HCT116 (cell line): ENCODE results near the gene KCNG1. TPM values are rescaled to one million over a fixed set of nuclear protein-coding genes. Genes with fewer than 3 reads are reported as not detected.

ENCODE experiments used
- ATAC-seq: fragments of 200-7000 bp; cut with Tn5 transposase; 2 replicates; pipeline ENCODE4 v1.9.1; 2020; ENCODE audit warnings: mild to moderate bottlenecking, moderate library complexity
- BruUV-seq: library from RNA; stranded (reverse); fragments of 400-500 nt; replicated peaks from 2 replicates; lab custom pipeline; 2021; lab: Mats Ljungman, UMichigan
- CTCF ChIA-PET: fragments of 300-600 bp; sonication (Branson Sonifier 250); formaldehyde crosslinking; loops from one replicate; lab custom pipeline; 2021; ENCODE audit warnings: antibody characterized with exemption; lab: Charles Lee
- POLR2A ChIA-PET: fragments of 300-600, 350-600 bp; sonication (Branson Sonifier 250); formaldehyde crosslinking; loops from one replicate; lab custom pipeline; 2021; ENCODE audit warnings: antibody characterized with exemption; lab: Charles Lee
- RAD21 ChIA-PET, 2 experiments: fragments of 300-600 bp; sonication (Branson Sonifier 250); formaldehyde crosslinking; loops; one replicate each; lab custom pipeline; 2023; ENCODE audit warnings: low total read pairs in 2 of 2; ENCODE audit not compliant: uncharacterized antibody in 2 of 2, unreplicated experiment in 2 of 2, low non-redundant PET in 1 of 2; lab: Charles Lee
- DNase-seq: peaks from one replicate; pipeline ENCODE4 v3.0.0-alpha.2; 2010; ENCODE audit warnings: low read depth, low spot score
- H2AFZ ChIP-seq: fragments of 200-600 bp; shearing (Covaris generic), sonication (generic); 2 replicates; pipeline ENCODE4 v1.6.1; 2017; ENCODE audit warnings: low read depth, mixed run types, mixed read lengths, antibody characterized with exemption, low read length; ENCODE audit not compliant: poor library complexity, severe bottlenecking
- H3K27ac ChIP-seq: 2 replicates; pipeline ENCODE4 v1.5.1; 2012; ENCODE audit warnings: low read depth, low read length
- H3K27me3 ChIP-seq: fragments of 200-600 bp; sonication (generic); 2 replicates; pipeline ENCODE4 v1.6.1; 2016; ENCODE audit warnings: mixed run types, low read length, mixed read lengths; ENCODE audit not compliant: insufficient read depth
- H3K36me3 ChIP-seq, 2 experiments: fragments of 200-500 bp in 1 of 2; fragments of 200-600 bp in 1 of 2; sonication (Bioruptor generic) in 1 of 2; sonication (generic) in 1 of 2; 2 replicates each; pipeline versions ENCODE4 v1.5.1 to v1.6.1; 2014 to 2016; ENCODE audit warnings: low read length in 2 of 2, inconsistent platforms in 1 of 2, mixed read lengths in 1 of 2, mixed run types in 1 of 2; ENCODE audit not compliant: insufficient read depth in 2 of 2, control insufficient read depth in 1 of 2
- H3K4me1 ChIP-seq, 2 experiments: fragments of 200-600 bp in 1 of 2; sonication (generic) in 1 of 2; 2 replicates each; pipeline versions ENCODE4 v1.5.1 to v1.6.1; 2012 to 2017; ENCODE audit warnings: low read length in 2 of 2, inconsistent platforms in 1 of 2, mild to moderate bottlenecking in 1 of 2, mixed read lengths in 1 of 2, mixed run types in 1 of 2, moderate library complexity in 1 of 2; ENCODE audit not compliant: insufficient read depth in 2 of 2, control insufficient read depth in 1 of 2
- H3K4me2 ChIP-seq: fragments of 200-600 bp; sonication (generic); 2 replicates; pipeline ENCODE4 v1.6.1; 2017; ENCODE audit warnings: mixed run types, low read length, mixed read lengths
- H3K4me3 ChIP-seq, 2 experiments: fragments of 200-600 bp in 1 of 2; sonication (generic) in 1 of 2; replicated peaks in 1 of 2; 2 replicates each; pipeline ENCODE4 v1.5.1; 2011 to 2016; ENCODE audit warnings: low read length in 2 of 2, control low read depth in 1 of 2, low read depth in 1 of 2, mild to moderate bottlenecking in 1 of 2, mixed read lengths in 1 of 2, mixed run types in 1 of 2
- H3K79me2 ChIP-seq: fragments of 200-600 bp; sonication (generic); 2 replicates; pipeline ENCODE4 v1.6.1; 2017; ENCODE audit warnings: mild to moderate bottlenecking, mixed run types, low read length, moderate library complexity, mixed read lengths; ENCODE audit not compliant: insufficient read depth
- H3K9ac ChIP-seq: fragments of 200-600 bp; sonication (generic); 2 replicates; pipeline ENCODE4 v1.6.1; 2016; ENCODE audit warnings: low read length, mixed read lengths
- H3K9me2 ChIP-seq: fragments of 200-600 bp; sonication (generic), shearing (Covaris generic); 2 replicates; pipeline ENCODE4 v1.6.1; 2017; ENCODE audit warnings: mixed run types, mild to moderate bottlenecking, moderate library complexity; ENCODE audit not compliant: insufficient read depth
- H3K9me3 ChIP-seq, 2 experiments: fragments of 200-500 bp in 1 of 2; fragments of 200-600 bp in 1 of 2; sonication (Bioruptor generic) in 1 of 2; sonication (generic) in 1 of 2; 2 replicates each; pipeline ENCODE4 v1.6.1; 2014 to 2017; ENCODE audit warnings: low read length in 2 of 2, mixed read lengths in 2 of 2, inconsistent platforms in 1 of 2, low read depth in 1 of 2, mild to moderate bottlenecking in 1 of 2, mixed run types in 1 of 2, moderate library complexity in 1 of 2; ENCODE audit not compliant: control insufficient read depth in 1 of 2, insufficient read depth in 1 of 2
- H4K20me1 ChIP-seq: fragments of 200-600 bp; sonication (generic), shearing (Covaris generic); 2 replicates; pipeline ENCODE4 v1.6.1; 2017; ENCODE audit warnings: mixed run types, mild to moderate bottlenecking, moderate library complexity; ENCODE audit not compliant: insufficient read depth
- ATF3 ChIP-seq: IDR thresholded peaks from 2 replicates; pipeline ENCODE4 v1.6.1; 2012
- CBX3 ChIP-seq: IDR thresholded peaks from 2 replicates; pipeline ENCODE4 v1.6.1; 2012; ENCODE audit warnings: low read depth
- CEBPB ChIP-seq: IDR thresholded peaks from 2 replicates; pipeline ENCODE4 v1.6.1; 2012; ENCODE audit warnings: low read depth
- EGR1 ChIP-seq: IDR thresholded peaks from 2 replicates; pipeline ENCODE4 v1.6.1; 2012; ENCODE audit warnings: low read depth
- EZH2 ChIP-seq: fragments of 200-600 bp; sonication (generic); IDR thresholded peaks from 2 replicates; pipeline ENCODE4 v1.6.1; 2017; ENCODE audit warnings: antibody characterized with exemption, mixed run types
- EZH2phosphoT487 ChIP-seq: fragments of 200-600 bp; IDR thresholded peaks from 2 replicates; pipeline ENCODE4 v1.6.1; 2018; ENCODE audit warnings: antibody characterized with exemption, borderline replicate concordance
- FOSL1 ChIP-seq: IDR thresholded peaks from 2 replicates; pipeline ENCODE4 v1.6.1; 2012; ENCODE audit warnings: low read depth
- POLR2A ChIP-seq: IDR thresholded peaks from 2 replicates; pipeline ENCODE4 v1.7.0; 2011; ENCODE audit warnings: borderline replicate concordance; ENCODE audit not compliant: insufficient read depth, insufficient read length; ENCODE audit errors: extremely low read depth
- POLR2AphosphoS5 ChIP-seq: IDR thresholded peaks from 2 replicates; pipeline ENCODE4 v1.6.1; 2011; ENCODE audit warnings: mild to moderate bottlenecking, low read depth, low read length, moderate library complexity
- SIN3A ChIP-seq: IDR thresholded peaks from 2 replicates; pipeline ENCODE4 v1.6.1; 2012; ENCODE audit warnings: low read depth
- SRF ChIP-seq: IDR thresholded peaks from 2 replicates; pipeline ENCODE4 v1.6.1; 2012; ENCODE audit warnings: low read depth
- ZBTB33 ChIP-seq: IDR thresholded peaks from 2 replicates; pipeline ENCODE4 v1.6.1; 2011; ENCODE audit warnings: mild to moderate bottlenecking, low read length, moderate library complexity; ENCODE audit not compliant: insufficient replicate concordance; ENCODE audit errors: extremely low read depth
- ZFX ChIP-seq: fragments of 450-650 bp; IDR thresholded peaks from 2 replicates; pipeline ENCODE4 v1.6.1; 2017
- ZNF274 ChIP-seq: fragments of 200-500 bp; sonication (Bioruptor generic); IDR thresholded peaks from 2 replicates; pipeline ENCODE4 v1.6.1; 2014; ENCODE audit warnings: mild to moderate bottlenecking, low read depth, low read length, inconsistent platforms
- intact Hi-C: fragments of 100-400 bp; cut with micrococcal nuclease; formaldehyde crosslinking; loops from 2 replicates; pipeline ENCODE4 v1.10.0; 2022
- total RNA-seq: library from RNA; stranded (reverse); gene quantifications from one replicate; pipeline ENCODE4 v1.2.1, GENCODE V29; 2021; ENCODE audit not compliant: unreplicated experiment
- TF ChIP-seq, protein P1 (sequence below): IDR thresholded peaks from 2 replicates; pipeline ENCODE4 v1.6.1; 2012; ENCODE audit warnings: low read depth
- TF ChIP-seq, protein P2 (sequence below): IDR thresholded peaks from 2 replicates; pipeline ENCODE4 v1.6.1; 2012
- TF ChIP-seq, protein P3 (sequence below), 3 experiments: fragments of 200-600 bp in 1 of 3; sonication (generic) in 1 of 3; IDR thresholded peaks in 2 of 3; conservative IDR thresholded peaks in 1 of 3; 2 replicates each; pipeline ENCODE4 v1.5.1; 2012 to 2017; ENCODE audit warnings: low read depth in 2 of 3, low read length in 2 of 3, antibody characterized with exemption in 1 of 3, borderline replicate concordance in 1 of 3, control low read depth in 1 of 3, mild to moderate bottlenecking in 1 of 3, mixed read lengths in 1 of 3, mixed run types in 1 of 3, moderate library complexity in 1 of 3; ENCODE audit not compliant: insufficient read depth in 1 of 3

The KCNG1 gene
- total RNA-seq, 1 experiment from 2014 or later = 54.6 TPM

DNA sequence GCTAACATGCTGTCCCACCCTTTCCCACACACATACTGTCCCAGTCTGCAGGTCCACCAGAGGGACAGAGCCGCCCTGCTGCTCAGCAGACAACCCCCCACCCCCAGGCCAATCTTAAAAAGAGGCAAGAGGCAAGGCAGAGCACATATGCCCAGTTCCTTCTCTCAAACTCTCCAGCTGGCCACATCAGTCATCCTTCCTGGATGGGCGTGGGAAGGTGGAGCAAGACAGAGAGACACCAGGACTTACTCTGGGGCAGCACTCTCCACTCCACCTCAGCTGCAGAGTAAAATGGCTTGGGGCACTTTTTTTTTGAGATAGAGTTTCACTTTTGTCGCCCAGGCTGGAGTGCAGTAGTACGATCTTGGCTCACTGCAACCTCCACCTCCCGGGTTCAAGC is 53.5 kb downstream of the KCNG1 start:
- TF ChIP-seq, protein P1, sequence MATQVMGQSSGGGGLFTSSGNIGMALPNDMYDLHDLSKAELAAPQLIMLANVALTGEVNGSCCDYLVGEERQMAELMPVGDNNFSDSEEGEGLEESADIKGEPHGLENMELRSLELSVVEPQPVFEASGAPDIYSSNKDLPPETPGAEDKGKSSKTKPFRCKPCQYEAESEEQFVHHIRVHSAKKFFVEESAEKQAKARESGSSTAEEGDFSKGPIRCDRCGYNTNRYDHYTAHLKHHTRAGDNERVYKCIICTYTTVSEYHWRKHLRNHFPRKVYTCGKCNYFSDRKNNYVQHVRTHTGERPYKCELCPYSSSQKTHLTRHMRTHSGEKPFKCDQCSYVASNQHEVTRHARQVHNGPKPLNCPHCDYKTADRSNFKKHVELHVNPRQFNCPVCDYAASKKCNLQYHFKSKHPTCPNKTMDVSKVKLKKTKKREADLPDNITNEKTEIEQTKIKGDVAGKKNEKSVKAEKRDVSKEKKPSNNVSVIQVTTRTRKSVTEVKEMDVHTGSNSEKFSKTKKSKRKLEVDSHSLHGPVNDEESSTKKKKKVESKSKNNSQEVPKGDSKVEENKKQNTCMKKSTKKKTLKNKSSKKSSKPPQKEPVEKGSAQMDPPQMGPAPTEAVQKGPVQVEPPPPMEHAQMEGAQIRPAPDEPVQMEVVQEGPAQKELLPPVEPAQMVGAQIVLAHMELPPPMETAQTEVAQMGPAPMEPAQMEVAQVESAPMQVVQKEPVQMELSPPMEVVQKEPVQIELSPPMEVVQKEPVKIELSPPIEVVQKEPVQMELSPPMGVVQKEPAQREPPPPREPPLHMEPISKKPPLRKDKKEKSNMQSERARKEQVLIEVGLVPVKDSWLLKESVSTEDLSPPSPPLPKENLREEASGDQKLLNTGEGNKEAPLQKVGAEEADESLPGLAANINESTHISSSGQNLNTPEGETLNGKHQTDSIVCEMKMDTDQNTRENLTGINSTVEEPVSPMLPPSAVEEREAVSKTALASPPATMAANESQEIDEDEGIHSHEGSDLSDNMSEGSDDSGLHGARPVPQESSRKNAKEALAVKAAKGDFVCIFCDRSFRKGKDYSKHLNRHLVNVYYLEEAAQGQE = no peak
- TF ChIP-seq POLR2AphosphoS5 = no peak
- TF ChIP-seq SIN3A = no peak
- TF ChIP-seq EZH2phosphoT487 = no peak
- TF ChIP-seq FOSL1 = no peak
- TF ChIP-seq ZNF274 = no peak
- no peak for TF ChIP-seq EGR1
- TF ChIP-seq SRF = no peak
- no peak for TF ChIP-seq ZBTB33
- TF ChIP-seq ZFX = no peak
- no peak for TF ChIP-seq CBX3
- TF ChIP-seq POLR2A = no peak
- no peak for TF ChIP-seq ATF3
- TF ChIP-seq, protein P2, sequence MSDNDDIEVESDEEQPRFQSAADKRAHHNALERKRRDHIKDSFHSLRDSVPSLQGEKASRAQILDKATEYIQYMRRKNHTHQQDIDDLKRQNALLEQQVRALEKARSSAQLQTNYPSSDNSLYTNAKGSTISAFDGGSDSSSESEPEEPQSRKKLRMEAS = no peak
- TF ChIP-seq CEBPB = no peak
- TF ChIP-seq EZH2 = no peak
- TF ChIP-seq, protein P3, sequence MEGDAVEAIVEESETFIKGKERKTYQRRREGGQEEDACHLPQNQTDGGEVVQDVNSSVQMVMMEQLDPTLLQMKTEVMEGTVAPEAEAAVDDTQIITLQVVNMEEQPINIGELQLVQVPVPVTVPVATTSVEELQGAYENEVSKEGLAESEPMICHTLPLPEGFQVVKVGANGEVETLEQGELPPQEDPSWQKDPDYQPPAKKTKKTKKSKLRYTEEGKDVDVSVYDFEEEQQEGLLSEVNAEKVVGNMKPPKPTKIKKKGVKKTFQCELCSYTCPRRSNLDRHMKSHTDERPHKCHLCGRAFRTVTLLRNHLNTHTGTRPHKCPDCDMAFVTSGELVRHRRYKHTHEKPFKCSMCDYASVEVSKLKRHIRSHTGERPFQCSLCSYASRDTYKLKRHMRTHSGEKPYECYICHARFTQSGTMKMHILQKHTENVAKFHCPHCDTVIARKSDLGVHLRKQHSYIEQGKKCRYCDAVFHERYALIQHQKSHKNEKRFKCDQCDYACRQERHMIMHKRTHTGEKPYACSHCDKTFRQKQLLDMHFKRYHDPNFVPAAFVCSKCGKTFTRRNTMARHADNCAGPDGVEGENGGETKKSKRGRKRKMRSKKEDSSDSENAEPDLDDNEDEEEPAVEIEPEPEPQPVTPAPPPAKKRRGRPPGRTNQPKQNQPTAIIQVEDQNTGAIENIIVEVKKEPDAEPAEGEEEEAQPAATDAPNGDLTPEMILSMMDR (IDR thresholded peaks at IDR 0.05 in 2 of 3, conservative IDR thresholded peaks at IDR 0.05 in 1 of 3; ENCODE audit: borderline replicate concordance in 1 of 3, insufficient read depth in 1 of 3, low read depth in 2 of 3, low read length in 2 of 3) = no peak
- no peak overlapping the region for H3K4me2 ChIP-seq
- H3K9ac ChIP-seq = no peak overlapping the region
- H3K9me3 ChIP-seq = no peaks in the 10 kb centered on the region
- no peak for ATAC-seq
- no peak overlapping the region for H2AFZ ChIP-seq
- no peak overlapping the region for H3K27ac ChIP-seq
- no peaks in the 10 kb centered on the region for H3K9me2 ChIP-seq
- H3K27me3 ChIP-seq = no peaks in the 10 kb centered on the region
- intact Hi-C loops = no loop called here
- H3K36me3 ChIP-seq = no peaks in the 10 kb centered on the region
- H4K20me1 ChIP-seq = no peaks in the 10 kb centered on the region
- H3K4me3 ChIP-seq = no peak overlapping the region
- no TSS peak for BruUV-seq
- POLR2A ChIA-PET = no interaction called here
- CTCF ChIA-PET = no interaction called here
- no peak for DNase-seq
- RAD21 ChIA-PET = no interaction called here
- no peaks in the 10 kb centered on the region for H3K79me2 ChIP-seq
- H3K4me1 ChIP-seq = no peaks in the 10 kb centered on the region
